OCI-LY1 (cell line): ENCODE results near the gene LINC00237.

Experiments used
- H2AFZ ChIP-seq: fragments of 200-600 bp; sonication (generic), shearing (Covaris generic); 2 replicates; pipeline ENCODE4 v1.6.0; 2014; ENCODE audit warnings: antibody characterized with exemption, mild to moderate bottlenecking, low read length
- H3F3A ChIP-seq: fragments of 200-600 bp; sonication (generic), shearing (Covaris generic); 2 replicates; pipeline ENCODE4 v1.6.0; 2014; ENCODE audit warnings: mild to moderate bottlenecking, antibody characterized with exemption, low read length, moderate library complexity; ENCODE audit not compliant: insufficient read depth
- H3K27ac ChIP-seq: fragments of 200-600 bp; sonication (generic); 2 replicates; pipeline ENCODE4 v1.5.1; 2014; ENCODE audit warnings: low read length, mixed run types, mild to moderate bottlenecking, low read depth; ENCODE audit not compliant: poor library complexity, severe bottlenecking
- H3K27me3 ChIP-seq: fragments of 200-600 bp; sonication (generic); 2 replicates; pipeline ENCODE4 v1.6.0; 2014; ENCODE audit warnings: antibody characterized with exemption, mild to moderate bottlenecking, low read length, moderate library complexity; ENCODE audit not compliant: insufficient read depth
- H3K36me3 ChIP-seq: fragments of 200-600 bp; sonication (generic); 2 replicates; pipeline ENCODE4 v1.6.1; 2014; ENCODE audit warnings: mild to moderate bottlenecking, antibody characterized with exemption, low read length, moderate library complexity, mixed read lengths; ENCODE audit not compliant: insufficient read depth
- H3K4me1 ChIP-seq: fragments of 200-600 bp; sonication (generic); 2 replicates; pipeline ENCODE4 v1.5.1; 2014; ENCODE audit warnings: mild to moderate bottlenecking, low read length, moderate library complexity; ENCODE audit not compliant: insufficient read depth, severe bottlenecking
- H3K4me2 ChIP-seq: fragments of 200-600 bp; sonication (generic), shearing (Covaris generic); 2 replicates; pipeline ENCODE4 v1.6.1; 2014; ENCODE audit warnings: low read length
- H3K4me3 ChIP-seq: fragments of 200-600 bp; sonication (generic); 2 replicates; pipeline ENCODE4 v1.5.1; 2014; ENCODE audit warnings: low read length, low read depth, mild to moderate bottlenecking, mixed read lengths; ENCODE audit not compliant: poor library complexity, severe bottlenecking
- H3K79me2 ChIP-seq: fragments of 200-600 bp; shearing (Covaris generic); 2 replicates; pipeline ENCODE4 v1.6.1; 2016; ENCODE audit warnings: mixed run types, low read length, mixed read lengths; ENCODE audit not compliant: insufficient read depth
- H3K9ac ChIP-seq: fragments of 200-600 bp; sonication (generic), shearing (Covaris generic); 2 replicates; pipeline ENCODE4 v1.6.1; 2014; ENCODE audit warnings: mild to moderate bottlenecking, low read length, mixed read lengths
- H3K9me2 ChIP-seq: fragments of 200-600 bp; sonication (generic), shearing (Covaris generic); 2 replicates; pipeline ENCODE4 v1.6.1; 2014; ENCODE audit warnings: low read depth, mild to moderate bottlenecking, low read length, mixed read lengths
- H3K9me3 ChIP-seq: fragments of 200-600 bp; shearing (Covaris generic); 2 replicates; pipeline ENCODE4 v1.6.1; 2014; ENCODE audit warnings: low read length, mixed read lengths
- H4K20me1 ChIP-seq: fragments of 200-600 bp; sonication (generic), shearing (Covaris generic); 2 replicates; pipeline ENCODE4 v1.6.0; 2016; ENCODE audit warnings: mild to moderate bottlenecking, low read length; ENCODE audit not compliant: insufficient read depth
- CTCF ChIP-seq: fragments of 200-600 bp; sonication (generic), shearing (Covaris generic); IDR thresholded peaks from 2 replicates; pipeline ENCODE4 v1.5.1; 2017; ENCODE audit warnings: mild to moderate bottlenecking, antibody characterized with exemption, low read length, moderate library complexity, mixed read lengths
- EZH2 ChIP-seq: fragments of 200-600 bp; sonication (generic), shearing (Covaris generic); IDR thresholded peaks from 2 replicates; pipeline ENCODE4 v1.8.0; 2017; ENCODE audit warnings: borderline replicate concordance, mixed run types, mild to moderate bottlenecking, antibody characterized with exemption, low read length, moderate library complexity, mixed read lengths

Gene LINC00237

GRCh38 chr20:21075471-21075870 is 30.7 kb downstream of the LINC00237 start:
- Histone ChIP-seq H4K20me1 (no peaks in the 10 kb centered on the region), H3F3A (no peaks in the 10 kb centered on the region), H3K4me1 (peaks cover 11% of the 10 kb centered on the region), H3K9me2 (no peaks in the 10 kb centered on the region), H3K27me3 (no peaks in the 10 kb centered on the region), H3K4me3 (no peak overlapping the region), H3K27ac (no peak overlapping the region), H3K79me2 (no peaks in the 10 kb centered on the region), H3K9ac (no peak overlapping the region), H3K9me3 (no peaks in the 10 kb centered on the region), H2AFZ (0 out of 2 replicates have a peak overlapping the region, but pooled peaks have one; percentile 88), H3K4me2 (no peak overlapping the region), H3K36me3 (no peaks in the 10 kb centered on the region)
- no peak for TF ChIP-seq CTCF
- no peak for TF ChIP-seq EZH2

- H3K27me3 ChIP-seq = no peaks in the 10 kb centered on the region
- peaks cover 11% of the 10 kb centered on the region for H3K4me1 ChIP-seq
- no peak overlapping the region for H3K27ac ChIP-seq
- H3K9ac ChIP-seq = no peak overlapping the region
- H3K36me3 ChIP-seq = no peaks in the 10 kb centered on the region
- H3K4me3 ChIP-seq = no peak overlapping the region
- no peaks in the 10 kb centered on the region for H3K79me2 ChIP-seq
- H3K9me2 ChIP-seq = no peaks in the 10 kb centered on the region
- no peaks in the 10 kb centered on the region for H3K9me3 ChIP-seq
- peak overlapping the region; percentile 34; the same call in 1 of the 2 replicates for H3K4me2 ChIP-seq
- TF ChIP-seq CTCF (no peak), EZH2 (no peak)
- peak overlapping the region; percentile 88; the same call in 1 of the 2 replicates for H2AFZ ChIP-seq
- no peaks in the 10 kb centered on the region for H4K20me1 ChIP-seq
- no peaks in the 10 kb centered on the region for H3F3A ChIP-seq
Measured at GRCh38 chr20:21074605-21075336, 31.4 kb downstream of the LINC00237 start.

GRCh38 chr20:21067255-21067654 is 38.9 kb downstream of the LINC00237 start:
- Histone ChIP-seq H4K20me1 (no peaks in the 10 kb centered on the region), H3K9me3 (no peaks in the 10 kb centered on the region), H3K4me2 (no peak overlapping the region), H3K27me3 (no peaks in the 10 kb centered on the region), H3K36me3 (no peaks in the 10 kb centered on the region), H2AFZ (no peak overlapping the region), H3K9ac (no peak overlapping the region), H3F3A (no peaks in the 10 kb centered on the region), H3K79me2 (no peaks in the 10 kb centered on the region), H3K27ac (no peak overlapping the region), H3K4me3 (no peak overlapping the region), H3K4me1 (no peaks in the 10 kb centered on the region), H3K9me2 (no peaks in the 10 kb centered on the region)
- TF ChIP-seq CTCF (no peak), EZH2 (no peak)
